UCSD-AML1 (cell line): ENCODE results near the gene RAB11FIP4.
"Not testable (repeated sequence)": the region's sequence is repeated elsewhere in the genome, so short reads cannot be mapped to it uniquely, and the experiment has no call there.

ENCODE experiments used
- DNase-seq: peaks from one replicate; lab custom pipeline; 2025; ENCODE audit not compliant: unreplicated experiment; lab: John Stamatoyannopoulos, UW

RAB11FIP4 gene, protein sequence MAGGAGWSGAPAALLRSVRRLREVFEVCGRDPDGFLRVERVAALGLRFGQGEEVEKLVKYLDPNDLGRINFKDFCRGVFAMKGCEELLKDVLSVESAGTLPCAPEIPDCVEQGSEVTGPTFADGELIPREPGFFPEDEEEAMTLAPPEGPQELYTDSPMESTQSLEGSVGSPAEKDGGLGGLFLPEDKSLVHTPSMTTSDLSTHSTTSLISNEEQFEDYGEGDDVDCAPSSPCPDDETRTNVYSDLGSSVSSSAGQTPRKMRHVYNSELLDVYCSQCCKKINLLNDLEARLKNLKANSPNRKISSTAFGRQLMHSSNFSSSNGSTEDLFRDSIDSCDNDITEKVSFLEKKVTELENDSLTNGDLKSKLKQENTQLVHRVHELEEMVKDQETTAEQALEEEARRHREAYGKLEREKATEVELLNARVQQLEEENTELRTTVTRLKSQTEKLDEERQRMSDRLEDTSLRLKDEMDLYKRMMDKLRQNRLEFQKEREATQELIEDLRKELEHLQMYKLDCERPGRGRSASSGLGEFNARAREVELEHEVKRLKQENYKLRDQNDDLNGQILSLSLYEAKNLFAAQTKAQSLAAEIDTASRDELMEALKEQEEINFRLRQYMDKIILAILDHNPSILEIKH

DNA sequence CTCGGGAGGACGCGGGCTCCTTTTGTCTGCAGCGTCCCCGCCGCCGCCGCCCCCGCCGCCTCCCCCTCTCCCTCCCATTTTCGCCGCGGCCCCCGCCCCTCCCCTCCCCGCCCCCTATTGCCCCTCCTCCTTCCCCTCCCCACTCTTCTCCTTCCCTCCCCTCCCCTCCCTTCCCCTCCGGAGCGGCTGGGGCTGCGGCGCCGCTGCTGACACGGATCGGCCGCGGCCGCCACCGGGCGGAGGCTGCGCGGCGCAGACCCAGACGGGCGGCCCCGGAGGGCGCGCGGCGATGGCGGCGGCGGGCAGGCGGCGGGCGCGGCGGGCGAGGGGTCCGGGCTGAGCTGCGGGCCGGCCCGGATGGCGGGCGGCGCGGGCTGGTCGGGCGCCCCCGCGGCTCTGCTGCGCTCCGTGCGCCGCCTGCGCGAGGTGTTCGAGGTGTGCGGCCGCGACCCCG, at the start of gene RAB11FIP4:
Gene RAB11FIP4 (plus strand): TSS at position 180 of the 454 bp plus-strand sequence. CDS start 178 bp downstream, at position 358.
- no peak for DNase-seq

DNA sequence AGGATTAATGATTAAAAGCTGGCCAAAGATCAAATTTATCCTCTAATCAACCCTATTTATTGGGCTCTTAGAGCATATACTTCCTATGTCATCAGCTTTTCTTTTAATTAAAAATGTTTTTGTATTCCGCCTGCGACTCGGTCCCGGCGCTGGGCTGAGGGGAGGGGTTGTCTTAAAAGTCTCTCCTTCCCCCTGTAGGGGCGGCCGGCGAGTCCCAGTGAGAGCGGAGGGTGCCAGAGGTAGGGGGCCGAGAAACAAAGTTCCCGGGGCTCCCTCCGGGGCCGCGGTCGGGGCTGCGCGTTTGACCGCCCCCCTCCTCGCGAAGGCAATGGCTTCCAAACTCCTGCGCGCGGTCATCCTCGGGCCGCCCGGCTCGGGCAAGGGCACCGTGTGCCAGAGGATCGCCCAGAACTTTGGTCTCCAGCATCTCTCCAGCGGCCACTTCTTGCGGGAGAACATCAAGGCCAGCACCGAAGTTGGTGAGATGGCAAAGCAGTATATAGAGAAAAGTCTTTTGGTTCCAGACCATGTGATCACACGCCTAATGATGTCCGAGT, 46.2 kb upstream of the RAB11FIP4 start:
- DNase-seq: not testable (repeated sequence)

DNA sequence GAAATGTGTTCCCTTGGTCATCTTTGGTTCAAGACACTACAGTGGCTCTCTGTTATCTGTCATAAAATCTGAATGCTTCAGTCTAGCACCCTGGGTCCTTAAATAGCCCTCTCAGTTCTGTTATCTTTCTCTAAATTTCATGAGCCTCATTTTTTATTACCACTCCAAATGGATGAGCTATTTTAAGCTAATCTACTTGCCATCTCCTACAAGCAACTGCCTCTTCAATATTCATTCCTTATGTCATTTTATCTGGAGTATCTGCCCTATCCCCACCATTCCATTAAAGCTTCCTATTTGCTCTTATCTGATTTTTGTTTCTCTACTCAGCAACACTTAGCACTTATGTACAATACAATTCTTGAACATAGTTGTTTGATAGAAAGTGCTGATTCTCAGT, 42.0 kb upstream of the RAB11FIP4 start:
- no peak for DNase-seq

DNA sequence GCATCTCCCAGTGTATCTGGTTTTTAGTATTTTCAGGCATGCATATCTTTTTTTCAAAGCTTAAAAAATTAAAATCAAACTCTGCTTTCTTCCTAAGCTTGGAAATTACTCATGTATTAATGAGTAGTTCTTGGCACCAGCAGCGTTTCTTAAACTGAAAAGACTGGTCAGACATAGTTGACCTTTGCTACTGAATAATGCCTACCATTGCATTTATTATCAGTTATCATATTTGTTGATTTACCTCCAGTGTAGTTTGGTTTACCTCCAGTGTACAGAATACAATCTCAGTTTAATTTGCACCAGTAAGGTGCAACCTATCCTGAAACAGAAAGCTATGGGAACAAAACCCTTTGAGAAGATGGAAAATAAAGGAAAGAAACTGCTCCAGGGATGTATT, 35.5 kb upstream of the RAB11FIP4 start:
- DNase-seq: no peak

DNA sequence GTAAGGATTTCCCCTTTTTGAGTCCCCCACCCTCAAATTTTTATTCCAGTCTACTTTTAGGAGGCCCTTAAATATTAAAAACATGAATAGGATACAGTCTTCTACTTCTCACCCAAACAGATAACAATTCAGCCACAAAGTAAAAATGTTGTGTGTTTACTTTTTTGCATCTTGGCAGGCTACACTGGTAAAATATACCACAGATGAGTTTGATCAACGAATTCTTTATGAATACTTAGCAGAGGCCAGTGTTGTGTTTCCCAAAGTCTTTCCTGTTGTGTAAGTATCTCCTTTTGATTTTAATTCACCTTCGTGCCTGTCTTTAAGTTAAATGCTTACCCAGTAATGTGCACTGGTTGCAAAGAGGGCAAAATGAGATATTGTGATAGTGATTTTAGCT, 34.4 kb upstream of the RAB11FIP4 start:
- no peak for DNase-seq

DNA sequence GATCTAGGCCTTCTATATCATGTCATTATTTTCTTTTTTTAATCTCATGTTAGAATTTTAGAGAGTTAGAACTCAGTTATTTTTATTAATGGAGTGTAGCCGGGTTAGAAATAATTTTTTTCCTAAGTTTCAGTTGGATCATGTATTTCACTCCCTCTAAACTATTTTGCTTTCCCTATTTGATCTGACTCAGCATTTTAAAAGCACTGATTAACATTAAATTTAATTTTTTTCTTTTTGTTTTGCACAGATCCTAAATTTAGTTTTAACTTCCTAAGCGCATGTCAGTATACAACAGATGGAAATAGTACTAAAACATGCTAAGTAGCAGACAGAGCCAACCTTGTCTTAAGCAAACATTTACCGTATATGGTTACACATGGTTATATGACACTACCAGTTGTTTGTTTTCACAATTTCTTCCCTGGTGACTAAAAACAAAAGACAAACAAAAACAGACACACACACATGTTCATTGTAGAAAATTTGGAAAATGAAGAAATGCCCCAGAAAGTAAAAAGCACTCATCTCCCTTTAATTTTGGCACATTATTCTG, 33.6 kb upstream of the RAB11FIP4 start:
- DNase-seq: no peak

DNA sequence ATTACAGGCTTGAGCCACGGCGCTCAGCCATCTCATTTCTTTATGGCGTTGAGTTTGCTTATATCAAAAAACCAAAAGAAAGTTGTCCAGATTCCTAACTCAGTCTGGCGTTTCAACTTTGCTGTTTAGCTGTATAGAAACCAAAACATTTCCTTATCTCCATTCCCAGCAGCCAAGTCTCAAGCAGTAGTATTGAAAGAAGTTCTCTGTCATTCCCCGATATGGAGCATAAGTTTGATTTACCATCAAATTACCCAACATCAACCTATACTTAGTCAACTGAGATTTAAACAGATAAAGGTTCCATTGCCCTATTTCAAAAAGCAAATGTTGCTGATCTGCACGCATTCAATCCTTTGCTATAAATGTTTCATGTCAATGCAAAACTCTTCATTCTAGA, 27.5 kb upstream of the RAB11FIP4 start:
- no peak for DNase-seq

DNA sequence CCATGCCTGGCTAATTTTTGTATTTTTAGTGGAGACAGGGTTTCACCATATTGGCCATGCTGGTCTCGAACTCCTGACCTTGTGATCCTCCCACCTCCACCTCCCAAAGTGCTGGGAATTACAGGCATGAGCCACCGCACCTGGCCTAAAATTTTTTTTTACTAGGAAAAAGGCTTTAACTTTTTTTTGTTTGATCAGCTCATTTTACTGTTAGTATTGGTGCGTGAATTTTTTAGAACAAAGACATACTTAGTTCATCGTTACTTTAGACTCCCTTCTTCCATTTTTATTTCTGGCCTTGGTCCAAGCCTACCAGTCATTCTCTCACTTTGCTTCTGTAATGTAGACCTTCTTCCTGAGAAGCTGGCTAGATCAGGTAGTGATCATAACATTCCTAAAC, 25.4 kb upstream of the RAB11FIP4 start:
- no peak for DNase-seq

DNA sequence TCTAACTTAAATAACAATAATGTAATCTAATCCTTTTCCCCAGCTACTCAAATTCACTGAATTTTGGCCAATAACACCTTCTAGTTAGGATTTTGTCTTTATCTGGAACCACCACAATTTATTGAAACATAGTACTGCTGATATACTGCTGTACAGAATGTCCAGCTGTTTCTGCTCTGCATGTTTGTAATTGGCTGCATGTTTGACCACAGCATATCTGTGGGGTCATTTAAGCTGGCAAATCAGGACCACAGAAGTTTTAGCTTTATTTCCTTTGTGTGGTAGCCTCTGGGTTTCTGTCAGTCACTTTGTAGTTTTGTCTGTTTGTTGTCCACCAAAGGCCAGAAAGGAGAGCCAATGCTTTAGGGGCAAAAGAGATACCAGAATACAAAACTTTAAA, 22.2 kb upstream of the RAB11FIP4 start:
- no peak for DNase-seq

DNA sequence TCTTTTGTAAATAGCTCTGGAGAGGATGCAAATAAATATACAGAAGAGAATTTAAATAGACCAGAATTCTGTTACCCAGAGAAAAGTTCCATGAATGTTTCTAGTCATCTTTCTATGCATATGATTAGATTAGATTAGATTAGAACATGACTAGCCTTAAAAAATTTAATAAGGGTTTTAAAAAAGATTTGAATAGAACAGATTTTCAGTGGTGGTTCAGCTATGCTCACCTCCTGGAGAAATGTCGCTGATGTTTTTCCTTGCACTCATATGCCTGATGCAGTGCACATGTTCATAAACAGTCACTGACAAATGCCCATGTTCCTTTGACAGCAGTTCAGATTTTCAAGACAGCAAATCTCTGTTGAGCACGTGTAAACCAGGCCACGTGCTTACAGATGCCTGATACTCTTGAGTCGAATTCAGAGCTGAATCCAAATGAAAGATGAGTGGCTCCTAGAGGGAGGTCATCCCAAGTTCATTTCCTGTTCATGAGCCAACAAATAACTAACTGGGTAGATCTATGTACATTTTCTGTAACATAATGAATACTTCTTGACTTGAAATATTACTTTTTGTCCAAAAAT, 19.9 kb upstream of the RAB11FIP4 start:
- no peak for DNase-seq

DNA sequence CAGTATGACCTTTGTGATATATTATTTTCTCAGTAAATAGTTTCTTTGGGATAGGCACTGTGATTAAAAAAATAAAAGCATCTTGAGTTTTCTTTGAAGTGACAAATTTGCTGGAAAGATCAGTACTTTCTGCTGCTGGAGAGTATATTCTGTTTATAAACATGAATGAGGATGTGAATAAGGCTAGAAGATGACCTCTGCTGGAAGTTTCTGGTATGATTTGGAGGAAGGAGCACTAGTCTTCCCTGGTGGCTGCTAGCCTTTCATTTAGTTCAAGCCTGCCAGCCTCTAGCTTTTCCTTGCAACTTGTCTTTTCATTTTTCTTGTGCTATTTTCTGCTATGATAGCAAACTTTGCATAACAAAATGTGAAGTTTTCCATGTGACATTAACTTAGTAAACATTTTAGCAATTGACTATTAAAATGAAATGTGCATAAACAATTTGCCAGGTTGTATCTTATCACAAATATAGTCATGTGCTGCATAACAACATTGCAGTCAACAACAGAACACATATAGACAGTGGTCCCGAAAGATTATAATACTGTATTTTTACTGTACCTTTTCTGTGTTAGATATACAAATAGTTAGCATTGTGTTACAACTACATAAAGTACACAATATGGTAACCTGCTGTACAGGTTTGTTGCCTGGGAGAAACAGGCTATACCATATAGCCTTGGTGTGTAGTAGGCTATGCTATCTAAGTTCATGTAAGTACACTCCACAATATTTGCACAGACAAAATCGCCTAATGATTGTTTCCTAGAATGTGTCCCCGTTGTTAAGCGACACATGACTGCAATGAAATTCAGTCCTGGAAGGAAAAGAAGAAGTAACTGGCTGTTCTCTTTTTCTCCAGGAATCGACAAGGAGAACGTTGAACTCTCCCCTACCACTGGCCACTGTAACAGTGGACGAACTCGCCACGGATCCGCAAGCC, 18.1 kb upstream of the RAB11FIP4 start:
- no peak for DNase-seq

DNA sequence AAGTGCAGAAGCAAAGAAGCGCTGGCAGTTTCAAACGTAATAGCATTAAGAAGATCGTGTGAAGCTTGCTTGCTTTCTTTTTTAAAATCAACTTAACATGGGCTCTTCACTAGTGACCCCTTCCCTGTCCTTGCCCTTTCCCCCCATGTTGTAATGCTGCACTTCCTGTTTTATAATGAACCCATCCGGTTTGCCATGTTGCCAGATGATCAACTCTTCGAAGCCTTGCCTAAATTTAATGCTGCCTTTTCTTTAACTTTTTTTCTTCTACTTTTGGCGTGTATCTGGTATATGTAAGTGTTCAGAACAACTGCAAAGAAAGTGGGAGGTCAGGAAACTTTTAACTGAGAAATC, 17.4 kb upstream of the RAB11FIP4 start:
- DNase-seq: no peak

DNA sequence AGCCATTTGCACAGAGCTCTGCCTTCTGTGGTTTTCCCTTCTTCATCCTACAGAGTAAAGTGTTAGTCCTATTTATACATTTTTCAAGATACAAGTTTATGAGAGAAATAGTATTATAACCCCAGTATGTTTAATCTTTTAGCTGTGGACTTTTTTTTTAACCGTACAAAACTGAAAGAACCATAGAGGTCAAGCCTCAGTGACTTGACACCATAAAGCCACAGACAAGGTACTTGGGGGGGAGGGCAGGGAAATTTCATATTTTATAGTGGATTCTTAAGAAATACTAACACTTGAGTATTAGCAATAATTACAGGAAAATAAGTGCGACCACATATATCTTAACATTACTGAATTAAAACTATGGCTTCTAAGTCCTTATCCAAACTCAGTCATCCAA, 17.0 kb upstream of the RAB11FIP4 start:
- no peak for DNase-seq

DNA sequence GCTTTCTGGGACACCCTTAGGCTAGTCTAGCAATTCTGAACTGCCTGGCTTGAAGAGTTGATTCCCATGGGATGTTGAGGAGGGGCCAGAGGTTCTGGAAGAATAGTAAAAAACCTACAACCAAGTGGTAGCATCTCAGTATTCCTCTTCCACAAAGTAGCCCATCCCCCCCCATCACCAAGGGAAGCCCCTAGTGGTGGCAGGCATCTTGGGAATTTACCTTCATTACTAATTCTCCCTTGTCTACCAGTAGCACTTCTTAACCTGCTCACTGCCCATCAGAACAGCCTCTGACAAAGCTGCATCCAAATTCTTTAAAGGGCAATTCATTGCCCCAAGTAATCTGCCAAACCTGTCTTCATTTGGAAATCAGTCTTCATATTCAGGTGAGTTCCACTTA, 12.8 kb upstream of the RAB11FIP4 start:
- no peak for DNase-seq

DNA sequence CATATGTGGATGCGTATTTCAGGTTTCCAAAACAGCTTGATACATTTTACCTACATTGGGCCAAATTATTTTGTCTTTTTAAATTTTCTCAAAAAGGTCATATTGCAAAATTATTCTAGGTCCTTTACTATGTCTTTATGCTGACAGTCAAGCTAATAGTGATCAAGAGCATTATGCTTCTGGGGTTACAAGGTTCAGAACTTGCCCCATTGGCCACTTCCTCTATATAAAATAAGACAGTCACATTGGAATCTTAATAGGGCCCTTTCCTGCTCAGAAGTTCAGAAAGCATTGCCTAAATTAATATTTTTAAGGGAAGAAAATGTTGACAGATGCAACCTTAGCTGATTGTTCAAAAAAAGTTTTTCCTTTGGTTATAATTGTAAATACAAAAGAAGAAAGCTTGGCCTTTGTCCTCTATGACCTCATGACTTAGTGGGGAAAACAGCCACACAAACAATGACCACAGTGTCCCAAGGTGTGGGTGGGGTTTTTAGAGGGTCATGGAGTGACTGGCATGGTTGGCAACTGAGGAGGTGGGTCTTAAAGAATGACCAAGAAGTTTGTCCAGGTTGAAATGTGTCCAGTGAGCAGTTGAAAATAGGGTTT, 11.8 kb upstream of the RAB11FIP4 start:
- DNase-seq: no peak

DNA sequence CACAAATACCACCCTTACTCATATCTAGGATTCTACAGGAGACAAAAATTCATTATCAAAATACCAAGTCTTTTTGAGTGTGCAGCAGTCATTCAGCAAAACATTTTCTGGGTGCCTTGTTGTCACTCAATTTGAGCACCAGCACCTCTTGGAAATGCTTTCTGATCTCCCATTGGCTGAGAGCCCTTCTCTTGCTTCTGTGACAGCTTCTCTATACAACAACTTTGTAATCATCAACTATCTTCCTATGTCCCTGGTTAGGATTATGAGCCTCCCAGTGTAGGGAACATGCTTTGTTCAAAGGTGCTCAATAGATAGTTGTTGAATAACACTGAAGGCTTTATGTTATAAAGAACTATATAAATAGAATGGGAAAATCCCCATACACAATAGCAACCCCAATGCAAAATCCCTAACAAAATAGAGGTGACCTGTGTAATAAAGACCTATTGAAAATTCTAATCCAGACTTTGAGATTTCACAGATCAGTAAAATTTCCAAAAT, 10.3 kb upstream of the RAB11FIP4 start:
- no peak for DNase-seq

DNA sequence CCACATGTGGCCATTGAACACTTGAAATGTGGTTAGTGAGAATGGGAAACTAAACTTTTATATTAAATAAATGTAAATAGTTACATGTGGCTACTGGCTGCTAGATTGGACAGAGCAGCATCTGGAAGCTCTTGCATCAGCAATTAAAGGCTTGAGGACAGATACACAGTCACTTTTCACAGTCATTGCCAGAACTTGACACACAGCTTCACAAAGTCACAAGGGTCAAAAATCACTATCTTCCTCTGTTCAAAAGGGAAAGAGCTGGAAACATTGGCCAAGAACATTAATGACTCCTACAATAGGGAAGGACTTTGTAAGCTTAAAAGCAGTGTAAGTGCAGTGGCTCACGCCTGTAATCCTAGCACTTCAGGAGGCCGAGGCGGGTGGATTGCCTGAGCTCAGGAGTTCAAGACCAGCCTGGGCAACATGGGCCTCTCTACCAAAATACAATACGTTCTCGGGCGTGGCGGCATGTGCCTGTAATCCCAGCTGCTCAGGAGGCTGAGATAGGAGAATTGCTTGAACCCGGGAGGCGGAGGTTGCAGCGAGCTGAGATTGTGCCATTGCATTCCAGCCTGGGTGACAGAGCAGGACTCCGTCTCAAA, 8.7 kb upstream of the RAB11FIP4 start:
- not testable (repeated sequence) for DNase-seq

DNA sequence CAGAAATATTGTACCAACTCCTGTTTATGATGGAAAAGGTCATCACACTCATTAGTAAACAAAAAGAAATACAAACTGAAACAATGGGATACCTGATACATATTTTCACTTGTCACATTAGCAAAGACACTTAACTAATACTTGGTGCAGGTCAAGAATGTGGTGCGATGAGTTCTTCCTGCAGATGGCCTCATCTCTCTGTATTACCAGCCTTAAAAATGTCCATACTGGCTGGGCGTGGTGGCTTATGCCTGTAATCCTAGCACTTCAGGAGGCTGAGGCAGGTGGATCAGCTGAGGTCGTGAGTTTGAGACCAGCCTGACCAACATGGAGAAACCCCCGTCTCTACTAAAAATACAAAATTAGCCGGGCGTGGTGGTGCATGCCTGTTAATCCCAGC, 8.0 kb upstream of the RAB11FIP4 start:
- DNase-seq: not testable (repeated sequence)
